NCI-H2107 (cell line): Measurements from ENCODE around the gene TAS1R1.
A peak's percentile ranks its signal among the peaks of the same experiment; 100 is the strongest.
"Not testable (repeated sequence)": the region's sequence is repeated elsewhere in the genome, so short reads cannot be mapped to it uniquely, and the experiment has no call there.

Experiments
- DNase-seq: peaks from one replicate; lab custom pipeline; 2025; lab: John Stamatoyannopoulos, UW

TAS1R1 gene

DNA sequence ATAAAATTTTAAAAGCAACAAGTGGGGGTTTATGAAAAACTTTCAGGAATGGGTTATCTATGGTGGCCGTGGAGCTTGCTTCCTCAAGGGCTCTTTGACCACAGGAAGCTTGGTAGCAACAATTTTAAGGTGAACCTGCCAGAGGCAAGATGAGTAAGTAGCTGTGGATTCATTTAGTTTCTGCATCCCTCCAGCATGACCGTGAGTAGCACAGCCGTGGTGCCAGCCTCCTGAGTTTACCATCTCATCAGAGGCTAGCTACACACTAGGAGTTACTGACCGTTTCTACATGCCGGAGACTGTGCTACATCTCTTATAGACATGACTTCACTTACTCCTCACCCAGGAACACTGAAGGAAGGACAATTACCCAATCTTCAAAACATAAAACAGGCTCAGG is 33.6 kb upstream of the TAS1R1 start:
- DNase-seq, result no peak

GRCh38 chr1:6523566-6523965 is 31.5 kb upstream of the TAS1R1 start:
- no peak for DNase-seq

GRCh38 chr1:6526316-6526715 is 28.8 kb upstream of the TAS1R1 start:
- no peak for DNase-seq

GRCh38 chr1:6528492-6528891 is 26.6 kb upstream of the TAS1R1 start:
- no peak for DNase-seq

DNA sequence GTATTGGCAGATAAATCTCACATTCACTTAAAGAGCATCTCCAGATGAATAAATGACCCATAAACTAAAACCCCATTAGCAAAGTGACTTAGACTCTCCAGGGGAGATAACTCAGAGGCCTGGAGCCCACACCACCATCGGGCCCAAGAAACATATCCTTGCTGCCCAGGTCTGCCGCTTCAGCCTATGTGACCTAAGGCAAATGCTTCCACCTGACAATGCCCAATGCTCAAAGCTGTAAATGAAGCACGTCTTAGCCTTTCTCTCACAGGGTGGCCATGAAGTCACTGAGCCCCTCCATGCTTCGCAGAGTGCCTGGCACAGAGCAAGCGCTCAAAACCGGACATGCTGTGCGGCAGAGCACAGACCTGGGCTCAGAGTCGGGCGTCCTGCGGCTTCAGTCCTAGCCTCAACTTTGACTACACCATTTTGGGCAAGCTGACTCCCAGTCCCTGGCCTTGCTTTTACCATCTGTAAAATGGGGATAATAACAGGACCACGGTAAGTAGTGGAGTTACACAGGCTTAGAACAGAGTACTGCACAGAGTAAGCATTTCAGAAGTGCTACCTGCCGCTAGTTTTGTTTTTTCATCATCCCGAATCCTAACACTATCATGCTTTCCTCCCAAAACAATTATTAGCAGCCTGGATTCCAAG is 24.5 kb upstream of the TAS1R1 start:
- DNase-seq, result no peak

- no peak for DNase-seq
Measured at GRCh38 chr1:6531996-6532395, 23.1 kb upstream of the TAS1R1 start.

- no peak for DNase-seq
Measured at GRCh38 chr1:6534248-6534822, 20.8 kb upstream of the TAS1R1 start.

DNA sequence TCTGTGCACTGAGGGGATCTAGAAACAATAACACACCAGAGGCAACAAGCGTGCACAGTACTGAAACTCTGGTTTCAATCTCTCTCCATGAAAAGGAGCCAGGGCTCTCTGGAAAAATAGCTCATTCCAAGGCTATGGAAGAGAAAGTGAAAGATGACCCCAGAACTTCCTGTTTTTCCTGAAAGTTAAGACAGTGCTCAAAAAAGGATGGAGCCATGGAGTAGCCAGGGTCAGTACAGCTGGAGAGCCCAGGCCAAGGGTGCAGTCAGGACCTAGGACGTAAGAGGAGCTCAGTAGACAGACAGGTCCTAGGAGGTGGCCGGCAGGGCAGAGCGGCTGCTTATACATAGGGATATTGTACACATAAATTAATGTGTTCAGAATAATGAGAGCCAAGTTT is 19.9 kb upstream of the TAS1R1 start:
- no peak for DNase-seq

- DNase-seq, result no peak
Measured at GRCh38 chr1:6536291-6536690, 18.8 kb upstream of the TAS1R1 start.

DNA sequence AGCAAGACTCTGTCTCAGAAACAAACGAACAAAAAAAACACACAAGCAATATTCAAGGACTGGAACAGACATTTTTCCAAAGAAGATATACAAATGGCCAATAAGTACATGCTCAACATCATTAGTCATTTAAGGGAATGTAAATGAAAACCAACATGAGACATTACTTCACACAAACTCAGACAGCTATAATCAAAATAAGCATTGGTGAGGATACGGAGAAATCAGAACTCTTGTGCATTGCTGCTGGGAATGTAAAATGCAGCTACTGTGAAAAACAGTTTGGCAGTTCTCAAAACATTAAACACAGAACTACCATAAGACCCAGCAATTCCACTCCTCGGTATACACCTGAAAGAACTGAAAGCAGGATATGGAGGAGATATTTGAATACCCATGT is 16.2 kb upstream of the TAS1R1 start:
- no peak for DNase-seq

DNA sequence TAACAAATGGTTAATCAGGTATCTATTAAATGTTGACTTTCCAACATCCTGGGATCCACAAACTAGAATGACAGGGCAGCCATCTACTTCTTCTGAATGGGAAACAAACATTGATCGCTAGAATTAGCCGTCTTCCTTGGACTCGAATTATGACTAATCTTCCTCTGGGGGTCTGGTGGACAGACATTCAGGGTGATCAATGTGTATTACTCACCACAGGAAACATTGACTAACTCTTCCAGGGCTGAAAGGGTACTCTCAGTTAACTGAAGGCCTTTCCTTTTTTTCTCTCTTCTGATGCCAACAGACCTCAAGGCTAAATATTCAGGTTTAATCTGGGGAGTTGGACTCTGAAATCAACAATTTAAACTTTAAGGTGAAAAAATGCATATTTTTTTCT is 10.3 kb upstream of the TAS1R1 start:
- DNase-seq, result no peak

DNA sequence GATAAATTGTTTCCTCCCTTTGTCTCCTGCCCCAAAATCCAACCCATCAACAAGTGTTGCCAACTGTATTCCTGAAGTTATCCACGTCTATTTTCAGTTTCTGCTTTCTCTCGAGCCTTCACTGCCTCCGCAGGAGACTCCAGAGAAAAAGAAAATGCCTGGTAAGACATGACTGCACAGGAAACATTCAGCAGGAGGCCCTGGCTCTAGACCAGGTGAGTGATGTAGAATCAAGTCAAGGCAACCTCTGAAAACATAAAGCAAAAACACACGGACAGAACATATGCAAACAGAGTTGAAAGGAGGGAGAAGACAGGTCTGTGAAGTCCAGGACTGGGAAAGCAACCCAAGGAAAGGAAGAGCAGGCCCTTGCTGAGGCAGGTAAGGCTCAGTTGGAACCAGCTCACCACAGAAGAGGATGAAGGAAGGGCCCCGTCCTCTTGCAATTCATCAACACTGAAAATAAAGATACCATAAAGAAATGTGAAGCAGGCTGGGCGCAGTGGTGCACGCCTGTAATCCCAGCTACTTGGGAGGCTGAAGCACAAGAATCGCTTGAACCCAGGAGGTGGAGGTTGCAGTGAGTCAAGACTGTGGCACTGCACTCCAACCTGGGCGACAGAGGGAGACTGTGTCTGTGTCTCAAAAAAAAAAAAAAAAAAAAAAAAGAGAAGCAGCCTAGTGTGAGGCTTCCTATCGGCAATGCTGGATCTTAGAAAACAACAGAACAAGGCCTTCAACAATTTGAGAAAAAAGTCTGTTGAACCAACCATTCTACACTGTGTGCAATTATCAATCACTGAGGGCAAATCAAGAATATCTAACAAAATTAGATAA is 9.6 kb upstream of the TAS1R1 start:
- DNase-seq, result no peak

- no peak for DNase-seq
Measured at GRCh38 chr1:6546326-6546725, 8.8 kb upstream of the TAS1R1 start.

DNA sequence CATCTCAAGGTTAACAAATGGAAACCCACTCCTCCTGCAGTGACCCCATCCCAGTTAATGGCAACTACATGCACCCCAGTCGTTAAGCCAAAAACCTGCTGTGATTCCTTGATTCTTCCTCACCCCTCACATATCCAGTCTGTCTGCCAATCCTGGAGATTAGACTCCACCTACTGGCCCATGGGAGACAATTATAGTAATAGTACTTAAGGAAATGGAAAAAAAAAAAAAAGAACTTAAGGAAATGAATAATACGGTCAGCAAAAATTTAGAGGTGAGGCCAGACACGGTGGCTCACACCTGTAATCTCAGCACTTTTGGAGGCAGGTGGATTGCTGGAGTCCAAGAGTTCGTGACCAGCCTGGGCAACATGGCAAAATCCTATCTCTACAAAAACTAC is 7.8 kb upstream of the TAS1R1 start:
- DNase-seq, result no peak

DNA sequence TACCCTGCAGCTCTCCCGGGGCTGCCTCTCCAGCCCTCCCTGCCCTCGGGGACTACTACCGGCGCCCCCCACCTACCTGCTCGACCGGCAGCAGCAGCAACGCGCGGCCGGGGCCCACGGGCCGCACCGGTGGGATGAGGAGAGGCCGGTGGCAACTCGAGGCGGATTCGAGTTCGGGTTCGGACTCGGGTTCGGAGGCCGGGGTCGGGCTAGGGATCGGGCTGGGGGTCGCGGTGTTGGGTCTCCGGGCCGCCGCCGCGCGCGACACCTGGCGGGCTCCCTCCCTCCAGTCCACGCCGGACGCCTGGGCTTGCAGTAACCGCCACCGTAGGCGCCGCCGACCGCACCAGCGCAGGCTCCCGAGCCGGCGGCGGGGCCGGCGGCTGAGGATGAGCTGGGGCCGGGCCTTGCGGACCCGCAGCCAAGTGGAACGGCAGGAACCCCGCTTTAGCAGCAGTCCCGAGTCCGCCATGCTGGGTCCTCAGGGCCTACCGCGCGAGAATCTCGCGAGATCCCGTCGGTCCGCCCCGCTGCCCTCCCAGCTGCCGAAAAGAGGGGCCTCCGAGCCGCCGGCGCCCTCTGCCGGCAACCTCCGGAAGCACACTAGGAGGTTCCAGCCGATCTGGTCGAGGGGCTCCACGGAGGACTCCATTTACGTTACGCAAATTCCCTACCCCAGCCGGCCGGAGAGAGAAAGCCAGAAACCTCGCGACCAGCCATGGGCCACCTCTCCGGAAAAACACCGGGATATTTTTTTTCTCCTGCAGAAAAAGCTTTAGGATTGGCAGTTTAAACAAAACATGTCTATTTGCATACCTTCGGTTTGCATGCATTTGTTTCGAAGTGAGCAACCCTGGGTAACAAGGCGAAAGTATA is 838 bp upstream of the TAS1R1 start, which contains the start of gene NOL9:
Gene NOL9 (minus strand): TSS at position 483 of the 876 bp plus-strand sequence. CDS start 11 bp downstream, at position 472.
- DNase-seq, result peak; percentile 35

DNA sequence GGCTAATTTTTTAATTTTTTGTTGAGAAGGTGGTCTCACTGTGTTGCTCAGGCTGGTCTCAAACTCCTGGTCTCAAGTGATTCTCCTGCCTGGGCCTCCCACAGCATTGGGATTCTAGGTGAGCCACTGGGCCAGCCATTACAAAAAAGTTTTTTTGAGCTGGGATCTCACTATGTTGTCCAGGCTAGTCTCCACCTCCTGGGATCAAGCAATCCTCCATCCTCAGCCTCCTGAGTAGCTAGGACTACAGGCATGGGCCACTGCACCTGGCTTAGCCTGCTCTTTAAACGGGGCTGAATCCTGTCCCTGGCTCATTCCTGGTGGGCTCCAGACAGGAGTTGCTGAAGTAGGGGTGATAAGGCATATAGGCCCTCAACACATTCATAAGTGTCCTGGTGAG is 2.5 kb downstream of the TAS1R1 start:
- DNase-seq, result no peak

DNA sequence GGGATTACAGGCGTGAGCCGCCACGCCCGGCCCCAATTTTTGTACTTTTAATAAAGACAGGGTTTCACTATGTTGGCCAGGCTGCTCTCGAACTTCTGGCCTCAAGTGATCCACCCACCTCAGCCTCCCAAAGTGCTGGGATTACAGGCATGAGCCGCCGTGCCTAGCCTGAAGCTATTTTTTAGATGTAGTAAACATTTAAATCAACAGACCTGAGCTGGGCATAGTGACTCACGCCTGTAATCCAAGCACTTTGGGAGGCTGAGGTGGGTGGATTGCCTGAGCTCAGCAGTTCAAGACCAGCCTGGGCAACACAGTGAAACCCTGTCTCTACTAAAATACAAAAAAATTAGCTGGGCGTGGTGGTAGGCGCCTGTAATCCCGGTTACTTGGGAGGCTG is 4.1 kb downstream of the TAS1R1 start:
- not testable (repeated sequence) for DNase-seq

DNA sequence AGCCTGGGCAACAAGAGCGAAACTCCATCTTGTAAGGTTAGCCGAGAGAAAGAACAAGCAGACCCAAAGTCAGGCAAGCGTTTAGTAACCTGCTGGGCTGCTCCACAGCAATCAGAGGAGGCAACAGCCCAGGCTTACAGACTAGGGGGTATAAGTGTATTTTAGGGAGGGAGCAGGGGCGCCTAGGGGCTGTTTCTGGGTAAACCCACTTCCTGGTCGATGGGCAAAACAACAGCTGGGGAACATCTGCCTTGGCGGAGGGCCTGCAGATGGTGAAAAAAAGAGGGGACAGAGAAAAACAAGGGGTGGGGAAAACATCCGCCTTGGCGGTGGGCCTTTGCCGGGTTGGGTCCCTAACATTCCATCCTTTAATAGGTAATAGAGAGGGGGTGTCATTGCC is 5.2 kb downstream of the TAS1R1 start:
- no peak for DNase-seq

DNA sequence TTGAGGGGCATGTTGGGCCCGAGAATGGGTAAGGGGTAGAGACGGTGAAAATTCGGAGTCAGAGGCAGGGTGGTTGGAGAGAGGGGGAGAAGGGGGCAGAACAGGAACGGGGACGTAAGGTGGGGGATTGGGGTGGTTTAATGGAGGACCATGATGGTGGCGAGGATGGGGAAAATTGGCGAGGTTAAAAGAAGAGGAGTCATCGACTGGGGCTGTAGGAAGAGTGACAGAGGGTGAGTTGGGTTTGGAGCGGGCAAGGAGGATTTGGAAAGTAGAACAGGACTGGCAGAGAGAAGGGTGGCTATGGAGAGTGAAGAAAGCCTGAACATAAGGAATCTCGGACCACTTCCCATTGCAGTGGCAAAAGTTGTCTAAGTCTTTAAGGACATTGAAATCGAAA is 13.9 kb downstream of the TAS1R1 start:
- DNase-seq, result no peak

- DNase-seq, result no peak
Measured at GRCh38 chr1:6570100-6570499, 15.0 kb downstream of the TAS1R1 start.

DNA sequence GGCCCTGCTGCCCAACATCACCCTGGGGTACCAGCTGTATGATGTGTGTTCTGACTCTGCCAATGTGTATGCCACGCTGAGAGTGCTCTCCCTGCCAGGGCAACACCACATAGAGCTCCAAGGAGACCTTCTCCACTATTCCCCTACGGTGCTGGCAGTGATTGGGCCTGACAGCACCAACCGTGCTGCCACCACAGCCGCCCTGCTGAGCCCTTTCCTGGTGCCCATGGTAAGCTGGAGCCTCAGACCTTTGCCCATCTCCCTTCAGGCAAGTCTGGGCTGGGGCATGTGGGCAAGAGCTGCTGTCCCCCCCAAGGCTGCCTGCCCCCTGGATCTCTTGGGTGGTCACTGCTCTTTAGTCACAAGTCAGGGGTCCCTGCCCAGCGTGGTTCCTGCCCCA is 15.9 kb downstream of the TAS1R1 start:
- DNase-seq, result no peak

DNA sequence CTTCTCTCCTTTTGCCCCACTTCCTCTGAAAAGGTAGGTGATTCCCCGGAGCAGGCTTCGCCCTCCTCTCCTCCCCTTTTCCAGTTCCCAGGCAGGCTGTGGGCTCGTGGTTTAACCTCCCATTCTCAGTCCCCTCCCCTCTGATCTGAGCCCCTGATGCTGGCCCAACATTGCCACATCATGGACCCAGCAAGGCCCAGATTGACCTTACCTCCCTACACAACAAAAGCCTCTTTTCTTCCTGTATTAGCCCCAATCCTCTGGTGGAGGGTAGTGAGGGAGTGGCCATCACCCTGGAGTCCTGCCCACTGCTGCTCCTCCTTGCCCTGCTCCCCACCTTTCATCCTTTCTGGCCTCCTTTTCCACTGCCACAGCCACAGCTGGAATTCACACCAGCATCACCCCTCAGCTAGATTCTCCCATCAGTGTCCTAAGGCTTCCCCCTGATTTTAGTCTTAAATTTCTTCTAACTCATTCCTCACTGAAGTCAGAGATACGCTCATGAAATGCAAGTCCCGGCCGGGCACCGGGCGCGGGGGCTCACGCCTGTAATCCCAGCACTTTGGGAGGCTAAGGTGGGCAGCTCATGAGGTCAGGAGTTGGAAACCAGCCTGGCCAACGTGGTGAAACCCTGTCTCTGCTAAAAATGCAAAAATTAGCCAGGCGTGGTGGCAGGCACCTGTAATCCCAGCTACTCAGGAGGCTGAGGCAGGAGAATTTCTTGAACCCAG is 17.7 kb downstream of the TAS1R1 start:
- DNase-seq, result no peak
